Glutamatergic neuron (in vitro differentiated cells): ENCODE measurements around the gene APOC3. TPM values are rescaled to one million over a fixed set of nuclear protein-coding genes. Genes with fewer than 3 reads are reported as not detected.

ENCODE experiments used
- DNase-seq: peaks from one replicate; pipeline ENCODE4 v3.0.0; 2022
- H3K27ac Mint-ChIP-seq: one replicate; pipeline ENCODE4 v1.8.0; 2020; ENCODE audit warnings: mild to moderate bottlenecking, mixed read lengths, inconsistent platforms; ENCODE audit not compliant: unreplicated experiment
- H3K27me3 Mint-ChIP-seq: one replicate; pipeline ENCODE4 v1.8.0; 2020; ENCODE audit warnings: mild to moderate bottlenecking, moderate library complexity, mixed read lengths, inconsistent platforms; ENCODE audit not compliant: unreplicated experiment
- H3K36me3 Mint-ChIP-seq: one replicate; pipeline ENCODE4 v1.8.0; 2020; ENCODE audit warnings: mild to moderate bottlenecking, mixed read lengths, inconsistent platforms; ENCODE audit not compliant: unreplicated experiment
- H3K4me1 Mint-ChIP-seq: one replicate; pipeline ENCODE4 v1.8.0; 2020; ENCODE audit warnings: mild to moderate bottlenecking, low read depth, mixed read lengths, inconsistent platforms; ENCODE audit not compliant: unreplicated experiment
- H3K4me3 Mint-ChIP-seq: one replicate; pipeline ENCODE4 v1.8.0; 2020; ENCODE audit warnings: mild to moderate bottlenecking, mixed read lengths, inconsistent platforms; ENCODE audit not compliant: unreplicated experiment
- H3K9me3 Mint-ChIP-seq: one replicate; pipeline ENCODE4 v1.8.0; 2020; ENCODE audit warnings: mild to moderate bottlenecking, moderate library complexity, mixed read lengths, inconsistent platforms; ENCODE audit not compliant: unreplicated experiment
- total RNA-seq: library from RNA; stranded (reverse); fragmentation: NEBNext Ultra II Directional; extraction: Animal tissue kit (Norgen Biotek cat#: 25700); gene quantifications from one replicate; pipeline ENCODE4 v1.2.1, GENCODE V29; 2021; ENCODE audit not compliant: unreplicated experiment
- TF ChIP-seq, protein P1 (sequence below): fragments of 200-600 bp; sonication (generic); IDR thresholded peaks from one replicate; pipeline ENCODE4 v1.5.0; 2021; ENCODE audit not compliant: partially characterized antibody, unreplicated experiment

The APOC3 gene
- total RNA-seq, 1 donor from 2014 or later: not detected

DNA sequence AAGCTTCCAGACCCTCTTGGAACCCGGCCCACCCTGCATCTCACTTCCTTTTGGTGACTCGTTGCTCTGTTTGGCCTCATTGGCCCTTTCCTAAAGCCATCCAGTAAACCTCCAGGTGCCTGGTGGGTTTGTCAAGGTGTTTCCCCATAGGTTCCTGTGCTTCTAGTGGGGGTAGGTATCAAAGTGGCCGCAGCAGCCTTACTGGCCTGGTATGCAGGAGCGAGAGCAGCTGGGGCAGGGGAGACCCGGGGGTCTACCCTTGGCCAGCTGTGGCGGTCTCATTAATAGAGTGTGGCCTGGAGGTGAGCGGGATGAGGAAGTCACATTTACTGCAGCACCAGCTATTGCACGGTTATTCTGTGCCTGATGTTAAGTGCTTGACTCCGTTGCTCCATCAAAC, 10.7 kb upstream of the APOC3 start:
- TF ChIP-seq, protein P1, sequence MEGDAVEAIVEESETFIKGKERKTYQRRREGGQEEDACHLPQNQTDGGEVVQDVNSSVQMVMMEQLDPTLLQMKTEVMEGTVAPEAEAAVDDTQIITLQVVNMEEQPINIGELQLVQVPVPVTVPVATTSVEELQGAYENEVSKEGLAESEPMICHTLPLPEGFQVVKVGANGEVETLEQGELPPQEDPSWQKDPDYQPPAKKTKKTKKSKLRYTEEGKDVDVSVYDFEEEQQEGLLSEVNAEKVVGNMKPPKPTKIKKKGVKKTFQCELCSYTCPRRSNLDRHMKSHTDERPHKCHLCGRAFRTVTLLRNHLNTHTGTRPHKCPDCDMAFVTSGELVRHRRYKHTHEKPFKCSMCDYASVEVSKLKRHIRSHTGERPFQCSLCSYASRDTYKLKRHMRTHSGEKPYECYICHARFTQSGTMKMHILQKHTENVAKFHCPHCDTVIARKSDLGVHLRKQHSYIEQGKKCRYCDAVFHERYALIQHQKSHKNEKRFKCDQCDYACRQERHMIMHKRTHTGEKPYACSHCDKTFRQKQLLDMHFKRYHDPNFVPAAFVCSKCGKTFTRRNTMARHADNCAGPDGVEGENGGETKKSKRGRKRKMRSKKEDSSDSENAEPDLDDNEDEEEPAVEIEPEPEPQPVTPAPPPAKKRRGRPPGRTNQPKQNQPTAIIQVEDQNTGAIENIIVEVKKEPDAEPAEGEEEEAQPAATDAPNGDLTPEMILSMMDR: no peak
- H3K27me3 Mint-ChIP-seq: no peaks in the 10 kb centered on the region
- no peak for DNase-seq

DNA sequence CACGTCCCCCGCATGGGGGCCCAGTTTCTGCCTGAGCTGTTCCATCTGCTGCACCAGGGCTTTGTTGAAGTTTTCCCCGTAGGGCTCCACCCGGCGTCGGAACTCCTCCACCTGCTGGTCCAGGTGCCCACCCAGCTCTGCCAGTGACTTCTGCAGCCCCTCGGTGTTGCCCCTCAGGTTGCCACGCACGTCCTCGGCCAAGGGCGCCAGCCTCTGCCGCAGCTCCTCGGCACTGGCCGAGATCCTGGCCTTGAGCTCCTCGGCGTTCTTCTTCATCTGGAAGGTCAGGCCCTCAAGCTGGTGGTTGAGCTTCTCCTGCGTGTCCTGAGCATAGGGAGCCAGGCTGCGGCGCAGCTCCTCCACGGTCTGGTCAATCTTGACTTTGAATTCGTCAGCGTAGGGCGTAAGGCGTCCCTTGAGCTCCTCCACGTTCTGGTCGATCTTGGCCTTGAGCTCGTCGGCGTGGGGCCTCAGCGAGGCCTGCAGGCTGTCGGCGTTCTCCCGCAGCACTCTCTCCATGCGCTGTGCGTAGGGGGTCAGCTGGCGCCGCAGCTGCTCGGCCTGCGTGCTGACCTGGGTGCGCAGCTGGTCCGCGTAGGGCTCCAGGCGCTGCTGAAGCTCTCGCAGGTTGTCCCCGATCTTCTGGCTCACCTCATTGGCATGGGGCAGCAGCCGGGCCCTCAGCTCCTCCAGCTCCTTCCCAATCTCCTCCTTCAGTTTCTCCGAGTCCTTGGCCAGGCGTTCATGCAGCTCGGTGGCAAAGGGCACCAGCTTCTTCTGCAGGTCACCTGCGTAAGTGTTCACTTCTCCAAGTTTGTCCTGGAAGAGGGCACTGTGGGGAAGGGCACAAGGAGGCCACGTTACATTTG, 8.4 kb upstream of the APOC3 start:
- Mint-ChIP-seq H3K9me3 (no peaks in the 10 kb centered on the region), H3K4me1 (no peaks in the 10 kb centered on the region), H3K4me3 (no peak overlapping the region), H3K36me3 (no peaks in the 10 kb centered on the region), H3K27ac (no peak overlapping the region), H3K27me3 (no peaks in the 10 kb centered on the region)
- DNase-seq: no peak
- TF ChIP-seq, protein P1: no peak

More for the DNA sequence above, 10.7 kb upstream of the APOC3 start:
- Mint-ChIP-seq H3K9me3 (no peaks in the 10 kb centered on the region), H3K27ac (no peak overlapping the region), H3K36me3 (no peaks in the 10 kb centered on the region), H3K4me1 (no peaks in the 10 kb centered on the region), H3K4me3 (no peak overlapping the region)

DNA sequence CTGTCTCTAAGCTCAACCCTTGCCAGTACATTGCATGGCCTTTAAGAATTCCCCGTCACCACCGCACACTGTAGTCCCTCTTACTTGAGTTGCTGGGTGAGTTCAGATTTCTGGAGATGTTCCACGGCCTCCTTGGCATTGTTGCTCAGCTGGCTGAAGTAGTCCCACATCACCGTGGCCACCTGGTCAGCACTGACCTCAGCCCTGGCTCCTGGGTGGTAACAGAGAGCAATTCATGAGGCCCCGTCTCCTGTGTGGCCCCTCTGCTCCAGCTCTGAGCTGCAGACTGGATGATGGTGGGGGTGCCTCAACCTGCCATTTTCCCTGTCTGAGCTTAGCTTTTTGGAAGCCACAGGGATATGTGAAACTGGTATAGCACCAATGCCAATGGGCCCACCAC, 7.1 kb upstream of the APOC3 start:
- Mint-ChIP-seq H3K36me3 (no peaks in the 10 kb centered on the region), H3K4me3 (no peak overlapping the region), H3K4me1 (no peaks in the 10 kb centered on the region), H3K9me3 (no peaks in the 10 kb centered on the region), H3K27ac (no peak overlapping the region), H3K27me3 (no peaks in the 10 kb centered on the region)
- no peak for DNase-seq
- TF ChIP-seq, protein P1: no peak

DNA sequence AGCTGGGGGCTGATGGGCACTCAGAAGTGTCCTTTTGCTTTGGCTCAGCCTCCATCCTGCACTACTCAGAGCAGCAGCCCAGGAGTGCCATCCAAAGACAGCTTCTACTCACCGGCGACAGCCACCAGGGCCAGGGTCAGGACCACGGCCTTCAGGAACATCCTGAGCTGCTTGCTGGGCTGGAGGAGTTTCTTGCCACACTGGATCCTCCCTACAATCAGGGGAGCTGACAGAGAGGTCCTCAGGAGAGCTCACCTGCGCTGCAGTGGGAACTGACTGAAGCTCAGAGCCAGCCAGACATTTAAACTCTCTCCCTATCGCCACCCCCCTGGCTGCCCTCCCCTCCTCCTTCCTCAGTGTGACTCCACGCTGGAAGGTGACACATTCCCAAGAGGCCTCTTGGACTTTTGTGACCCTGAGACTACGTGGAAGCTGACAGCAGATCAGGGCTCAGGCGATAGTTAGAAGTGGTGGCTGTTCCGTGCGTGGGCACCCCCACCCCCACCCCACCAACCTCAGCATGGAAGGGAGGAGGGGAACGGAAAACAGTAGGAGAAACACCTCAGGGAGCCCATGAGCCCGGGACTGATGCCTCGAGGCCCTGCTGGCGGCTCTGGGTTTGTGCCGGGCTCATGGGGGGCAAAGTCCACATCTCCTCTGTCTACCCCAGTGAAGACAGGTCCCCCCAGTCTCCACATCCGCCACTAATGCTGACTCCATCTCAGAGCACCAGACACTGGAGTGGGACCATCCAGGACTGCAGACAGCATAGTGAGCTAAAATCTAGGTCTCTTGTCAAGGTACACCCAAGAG, 6.5 kb upstream of the APOC3 start, which contains the start of gene APOA4:
Gene APOA4 (minus strand): TSS at position 274 of the 813 bp plus-strand sequence. CDS start 113 bp downstream, at position 161.
- Mint-ChIP-seq H3K27me3 (no peaks in the 10 kb centered on the region), H3K27ac (no peak within 1 kb of the TSS), H3K36me3 (no peaks in the 10 kb centered on the region), H3K9me3 (no peaks in the 10 kb centered on the region), H3K4me3 (no peak within 1 kb of the TSS), H3K4me1 (no peaks in the 10 kb centered on the region)
- DNase-seq: no peak
- TF ChIP-seq, protein P1: no peak
